A549 (cell line): ENCODE data around the gene SH3PXD2A. TPM values are rescaled to one million over a fixed set of nuclear protein-coding genes. Genes with fewer than 3 reads are reported as not detected.

ENCODE experiments used
- ATAC-seq, 2 experiments: fragments of 200-7000 bp in 1 of 2; fragments of >200 bp in 1 of 2; cut with Nextera tagmentation in 1 of 2; cut with Tn5 transposase in 1 of 2; 3 replicates each; pipeline versions ENCODE4 v1.8.0 to v1.9.1; 2018 to 2020; ENCODE audit warnings: mild to moderate bottlenecking in 1 of 2, moderate library complexity in 1 of 2
- CTCF ChIA-PET: fragments of 300-600 bp; sonication (Branson Sonifier 250); formaldehyde crosslinking; extraction: SDS; loops from one replicate; lab custom pipeline; 2021; ENCODE audit warnings: antibody characterized with exemption, inconsistent platforms; lab: Yijun Ruan, JAX
- POLR2A ChIA-PET: fragments of 350-600 bp; formaldehyde crosslinking; extraction: SDS; loops from one replicate; lab custom pipeline; 2021; ENCODE audit warnings: antibody characterized with exemption, inconsistent platforms; lab: Yijun Ruan, JAX
- DNase-seq, 2 experiments: peaks; one replicate each; pipeline versions ENCODE4 v3.0.0 to v3.0.0-alpha.2; 2011 to 2016; ENCODE audit warnings: low read depth in 1 of 2, low spot score in 1 of 2
- FAIRE-seq: peaks from 2 replicates; lab custom pipeline; 2011; peaks lifted over from hg19 to GRCh38; lab: Jason Lieb, UNC
- H3K27ac ChIP-seq, 2 experiments: fragments of >200 bp; sonication (Bioruptor Twin); formaldehyde crosslinking; 3 replicates each; pipeline ENCODE4 v1.5.1; 2016 to 2017
- H3K4me1 ChIP-seq: fragments of >200 bp; sonication (Bioruptor Twin); formaldehyde crosslinking; 3 replicates; pipeline ENCODE4 v1.6.1; 2016
- H3K4me2 ChIP-seq: fragments of >200 bp; sonication (Bioruptor Twin); formaldehyde crosslinking; 3 replicates; pipeline ENCODE4 v1.6.1; 2016
- H3K4me3 ChIP-seq: fragments of >200 bp; sonication (Bioruptor Twin); formaldehyde crosslinking; 3 replicates; pipeline ENCODE4 v1.5.1; 2016
- H3K9me3 ChIP-seq: fragments of >200 bp; sonication (Bioruptor Twin); formaldehyde crosslinking; 3 replicates; pipeline ENCODE4 v1.6.1; 2016
- ATOH8 ChIP-seq: fragments of 250-450 bp; sonication (Bioruptor Pico); IDR thresholded peaks from 2 replicates; pipeline ENCODE4 v1.5.0; 2020; ENCODE audit warnings: low read depth, mild to moderate bottlenecking, moderate library complexity
- BHLHE40 ChIP-seq: IDR thresholded peaks from 2 replicates; pipeline ENCODE4 v1.6.1; 2012; ENCODE audit warnings: low read depth, low read length, inconsistent platforms
- CEBPB ChIP-seq, 2 experiments: fragments of >200 bp in 1 of 2; sonication (Bioruptor Twin) in 1 of 2; formaldehyde crosslinking in 1 of 2; IDR thresholded peaks; 2 replicates each; pipeline ENCODE4 v1.6.1; 2012 to 2016
- CHD2 ChIP-seq: fragments of 150-350 bp; IDR thresholded peaks from 2 replicates; pipeline ENCODE4 v1.6.1; 2014; ENCODE audit warnings: low read length; ENCODE audit not compliant: partially characterized antibody
- CHD4 ChIP-seq: fragments of 200-600 bp; sonication (generic); IDR thresholded peaks from 2 replicates; pipeline ENCODE4 v1.6.1; 2016; ENCODE audit warnings: antibody characterized with exemption, mild to moderate bottlenecking, borderline replicate concordance
- CTCF ChIP-seq: fragments of >200 bp; sonication (Bioruptor Twin); formaldehyde crosslinking; IDR thresholded peaks from 3 replicates; pipeline ENCODE4 v1.5.1; 2016
- E2F6 ChIP-seq: IDR thresholded peaks from 2 replicates; pipeline ENCODE4 v1.6.1; 2012; ENCODE audit warnings: low read depth, borderline replicate concordance
- ESRRA ChIP-seq: fragments of 150-350 bp; IDR thresholded peaks from 2 replicates; pipeline ENCODE4 v1.6.1; 2014; ENCODE audit warnings: mild to moderate bottlenecking, low read length, borderline replicate concordance
- FOSB ChIP-seq: fragments of 250-450 bp; sonication (Bioruptor Pico); IDR thresholded peaks from 2 replicates; pipeline ENCODE4 v1.5.0; 2020; ENCODE audit warnings: mild to moderate bottlenecking, moderate library complexity
- FOSL2 ChIP-seq, 2 experiments: fragments of 450-650 bp in 1 of 2; fragments of >200 bp in 1 of 2; sonication (Bioruptor Twin) in 1 of 2; formaldehyde crosslinking; IDR thresholded peaks; 2 replicates each; pipeline versions ENCODE4 v1.5.0 to v1.6.1; 2016 to 2020; ENCODE audit warnings: mild to moderate bottlenecking in 1 of 2, moderate library complexity in 1 of 2
- FOXS1 ChIP-seq: fragments of 250-450 bp; sonication (Bioruptor Pico); IDR thresholded peaks from 2 replicates; pipeline ENCODE4 v1.5.0; 2020; ENCODE audit warnings: mild to moderate bottlenecking, moderate library complexity
- GATA3 ChIP-seq: IDR thresholded peaks from 2 replicates; pipeline ENCODE4 v1.6.1; 2012; ENCODE audit warnings: borderline replicate concordance
- HES2 ChIP-seq: fragments of >200 bp; sonication (Bioruptor Twin); formaldehyde crosslinking; IDR thresholded peaks from 2 replicates; pipeline ENCODE4 v1.6.1; 2016
- HEYL ChIP-seq: fragments of 250-450 bp; sonication (Bioruptor Pico); IDR thresholded peaks from 2 replicates; pipeline ENCODE4 v1.8.0; 2021; ENCODE audit warnings: mild to moderate bottlenecking, moderate library complexity
- HOXB13 ChIP-seq: fragments of 250-450 bp; sonication (Bioruptor Pico); IDR thresholded peaks from 2 replicates; pipeline ENCODE4 v1.5.0; 2020; ENCODE audit warnings: low read depth, mild to moderate bottlenecking, moderate library complexity
- JUNB ChIP-seq: fragments of >200 bp; sonication (Bioruptor Twin); formaldehyde crosslinking; IDR thresholded peaks from 2 replicates; pipeline ENCODE4 v1.6.1; 2016
- KDM1A ChIP-seq: fragments of 200-600 bp; sonication (generic); IDR thresholded peaks from 2 replicates; pipeline ENCODE4 v1.6.1; 2016; ENCODE audit warnings: low read depth, mild to moderate bottlenecking
- KDM5A ChIP-seq: fragments of 200-600 bp; sonication (generic); IDR thresholded peaks from 2 replicates; pipeline ENCODE4 v1.6.1; 2016; ENCODE audit warnings: antibody characterized with exemption, mild to moderate bottlenecking
- MAZ ChIP-seq: fragments of 150-350 bp; IDR thresholded peaks from 2 replicates; pipeline ENCODE4 v1.6.1; 2014; ENCODE audit warnings: antibody characterized with exemption, low read depth, low read length, borderline replicate concordance
- POLR2A ChIP-seq: IDR thresholded peaks from 2 replicates; pipeline ENCODE4 v1.6.1; 2012; ENCODE audit warnings: mild to moderate bottlenecking, low read length
- POLR2AphosphoS2 ChIP-seq: conservative IDR thresholded peaks from 2 replicates; pipeline ENCODE4 v1.6.1; 2012; ENCODE audit warnings: low read length, improper control_type of control experiment, inconsistent platforms
- RARB ChIP-seq: fragments of 250-450 bp; sonication (Bioruptor Pico); IDR thresholded peaks from 2 replicates; pipeline ENCODE4 v1.8.0; 2021; ENCODE audit warnings: mild to moderate bottlenecking, moderate library complexity
- RCOR1 ChIP-seq: fragments of 150-350 bp; IDR thresholded peaks from 2 replicates; pipeline ENCODE4 v1.6.1; 2014; ENCODE audit warnings: antibody characterized with exemption, low read length, low read depth
- REST ChIP-seq: fragments of 200-600 bp; sonication (generic); IDR thresholded peaks from 2 replicates; pipeline ENCODE4 v1.6.1; 2016; ENCODE audit warnings: antibody characterized with exemption, mild to moderate bottlenecking, moderate library complexity
- RNF2 ChIP-seq: fragments of 200-600 bp; sonication (generic); IDR thresholded peaks from 2 replicates; pipeline ENCODE4 v1.6.1; 2016; ENCODE audit warnings: low read depth, mild to moderate bottlenecking, antibody characterized with exemption, moderate library complexity, borderline replicate concordance
- SREBF2 ChIP-seq: fragments of 450-650 bp; IDR thresholded peaks from 2 replicates; pipeline ENCODE4 v1.6.1; 2014; ENCODE audit warnings: mild to moderate bottlenecking, moderate library complexity
- TP53 ChIP-seq: fragments of 250-450 bp; sonication (Bioruptor Pico); IDR thresholded peaks from 2 replicates; pipeline ENCODE4 v1.5.0; 2021; ENCODE audit warnings: mild to moderate bottlenecking, moderate library complexity
- ZSCAN20 ChIP-seq: fragments of 250-450 bp; sonication (Bioruptor Pico); IDR thresholded peaks from 2 replicates; pipeline ENCODE4 v1.8.0; 2022; ENCODE audit warnings: mild to moderate bottlenecking, moderate library complexity
- WGBS: methylation state at CpG from one replicate; pipeline ENCODE4 v1.1.6; 2017; ENCODE audit errors: missing lambda C conversion rate; 5-methylcytosine and 5-hydroxymethylcytosine counted together
- polyA plus RNA-seq, 4 experiments: library from polyadenylated mRNA; depleted of rRNA in 3 of 4; stranded (reverse); fragments of >200 nt; fragmentation: RNase III in 1 of 4; extraction: RNeasy Plus Mini Kit Qiagen cat#74134 plus additional on column Dnase treatment in 1 of 4; gene quantifications; 2 replicates in 3 of 4; 3 replicates in 1 of 4; pipeline ENCODE4 v1.2.3, GENCODE V29; 2011 to 2017

SH3PXD2A gene
- polyA plus RNA-seq, 2 of the 4 experiments (the other 2 are of a cell fraction) = 2.4 to 3.9 TPM

GRCh38 chr10:103726637-103727036 is 128.7 kb downstream of the SH3PXD2A start:
- CTCF ChIA-PET = interaction anchor here (0.6 to 2.0 kb wide), 6 partner anchors 14 to 168 kb away, joined by 3 to 18 read pairs (median 4); no protein-coding TSS in a partner anchor
- no peak overlapping the region for H3K27ac ChIP-seq
- no peaks in the 10 kb centered on the region for H3K4me1 ChIP-seq
- no peak overlapping the region for H3K4me2 ChIP-seq
- FAIRE-seq (no peak), ATAC-seq (no peak), DNase-seq (no peak)
- POLR2A ChIA-PET = no interaction called here
- 63% methylated on average over 1 of the region's 1 CpG for WGBS
- H3K9me3 ChIP-seq = no peaks in the 10 kb centered on the region
- H3K4me3 ChIP-seq = no peak overlapping the region
- TF ChIP-seq KDM5A (no peak), BHLHE40 (no peak), TP53 (CRISPR knock-in tag) (no peak), HEYL (CRISPR knock-in tag) (no peak), JUNB (no peak), CHD2 (no peak)

GRCh38 chr10:103725242-103725641 is 130.1 kb downstream of the SH3PXD2A start:
- H3K9me3 ChIP-seq = no peaks in the 10 kb centered on the region
- ATAC-seq = no peak
- WGBS = 91% methylated on average over 5 of the region's 5 CpGs
- ChIA-PET CTCF (interaction anchor here (1.4 to 4.9 kb wide), 4 partner anchors 12 to 159 kb away, joined by 3 to 44 read pairs (median 11); no protein-coding TSS in a partner anchor), POLR2A (no interaction called here)
- no peak for DNase-seq
- no peak overlapping the region for H3K4me3 ChIP-seq
- no peak overlapping the region for H3K27ac ChIP-seq
- no peak overlapping the region for H3K4me2 ChIP-seq
- TF ChIP-seq MAZ (no peak), KDM5A (no peak), FOSL2 (IDR thresholded peaks at IDR 0.05) (no peak), FOSL2 (CRISPR knock-in tag; IDR thresholded peaks at IDR 0.05) (no peak), FOSB (CRISPR knock-in tag) (no peak), ZSCAN20 (CRISPR knock-in tag) (no peak), KDM1A (no peak), ESRRA (no peak), POLR2AphosphoS2 (no peak), CHD4 (no peak), RARB (no peak), REST (no peak), HES2 (no peak), GATA3 (no peak)
- TF ChIP-seq, all 56 proteins: peak for 0
- no peaks in the 10 kb centered on the region for H3K4me1 ChIP-seq
- no peak for FAIRE-seq

GRCh38 chr10:103724771-103725170 is 130.6 kb downstream of the SH3PXD2A start:
- H3K4me2 ChIP-seq = no peak overlapping the region
- FAIRE-seq = no peak
- CTCF ChIA-PET = interaction anchor here (1.4 to 4.9 kb wide), 3 partner anchors 13 to 160 kb away, joined by 3 to 44 read pairs (median 4); no protein-coding TSS in a partner anchor
- no peak for DNase-seq
- POLR2A ChIA-PET = no interaction called here
- H3K9me3 ChIP-seq = no peaks in the 10 kb centered on the region
- WGBS = 82% methylated on average over 2 of the region's 2 CpGs
- no peak overlapping the region for H3K4me3 ChIP-seq
- no peak for ATAC-seq
- no peak overlapping the region for H3K27ac ChIP-seq
- H3K4me1 ChIP-seq = no peaks in the 10 kb centered on the region
- TF ChIP-seq JUNB (no peak), CTCF (no peak), SREBF2 (no peak), RNF2 (no peak), POLR2A (no peak), HES2 (no peak), CEBPB (IDR thresholded peaks at IDR 0.05) (no peak), E2F6 (no peak), HOXB13 (CRISPR knock-in tag) (no peak), RARB (no peak), FOXS1 (CRISPR knock-in tag) (no peak), HEYL (CRISPR knock-in tag) (no peak), RCOR1 (no peak), ATOH8 (CRISPR knock-in tag) (no peak)
- TF ChIP-seq, all 56 proteins: peak for 0
